GM21825 (cell line): Measurements from ENCODE around the gene TAF11L13.
"Not testable (repeated sequence)": the region's sequence is repeated elsewhere in the genome, so short reads cannot be mapped to it uniquely, and the experiment has no call there.

Source experiments
- ATAC-seq: cut with Tn5 transposase; IDR thresholded peaks from one replicate; pipeline ENCODE4 v1.9.1; 2021; ENCODE audit warnings: mild to moderate bottlenecking, moderate library complexity; ENCODE audit not compliant: unreplicated experiment

The TAF11L13 gene

DNA sequence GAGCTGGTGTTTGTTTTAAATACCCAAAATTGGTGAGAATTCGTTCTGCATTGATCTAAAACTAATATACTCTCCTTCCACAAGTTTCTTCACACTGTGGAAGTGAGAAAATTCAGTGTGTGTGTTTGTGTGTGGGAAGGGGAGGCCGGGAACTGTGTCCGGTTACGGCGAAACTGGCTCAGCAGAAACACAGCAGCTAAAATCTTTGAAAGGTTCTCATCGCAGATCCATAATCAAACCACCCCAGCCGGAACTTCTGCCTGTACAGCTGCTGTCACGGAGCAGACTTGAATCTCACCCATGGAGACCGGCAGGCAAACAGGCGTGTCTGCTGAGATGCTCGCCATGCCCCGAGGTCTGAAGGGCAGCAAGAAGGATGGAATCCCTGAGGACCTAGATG, at the start of gene TAF11L13:
Gene TAF11L13, plus strand, starts transcription at position 301 of the 400 bp plus-strand sequence.
- ATAC-seq: not testable (repeated sequence)

- ATAC-seq: not testable (repeated sequence)
Observed at GRCh38 chr5:17585658-17586057, 46.2 kb upstream of the TAF11L13 start, which contains the start of gene TAF11L7. TSS of gene TAF11L7 (minus strand) at chr5:17585758.

- ATAC-seq: not testable (repeated sequence)
Observed at GRCh38 chr5:17590860-17591259, 41.0 kb upstream of the TAF11L13 start, which contains the start of gene TAF11L8. TSS of gene TAF11L8 (minus strand) at chr5:17590960.

DNA sequence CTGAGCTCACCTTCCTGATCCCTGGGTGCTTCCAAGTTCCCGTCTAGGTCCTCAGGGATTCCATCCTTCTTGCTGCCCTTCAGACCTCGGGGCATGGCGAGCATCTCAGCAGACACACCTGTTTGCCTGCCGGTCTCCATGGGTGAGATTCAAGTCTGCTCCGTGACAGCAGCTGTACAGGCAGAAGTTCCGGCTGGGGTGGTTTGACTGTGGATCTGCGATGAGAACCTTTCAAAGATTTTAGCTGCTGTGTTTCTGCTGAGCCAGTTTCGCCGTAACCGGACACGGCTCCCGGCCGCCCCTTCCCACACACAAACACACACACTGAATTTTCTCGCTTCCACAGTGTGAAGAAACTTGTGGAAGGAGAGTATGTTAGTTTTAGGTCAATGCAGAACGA, 37.6 kb upstream of the TAF11L13 start, which contains the start of gene TAF11L9:
Gene TAF11L9, minus strand, starts transcription at position 140 of the 400 bp plus-strand sequence.
- ATAC-seq: not testable (repeated sequence)

GRCh38 chr5:17597728-17598127, 34.2 kb upstream of the TAF11L13 start, which contains the start of gene TAF11L10:
TSS of gene TAF11L10 (minus strand) at chr5:17597828.
- ATAC-seq: not testable (repeated sequence)

GRCh38 chr5:17603880-17604279, 28.0 kb upstream of the TAF11L13 start, which contains the start of gene TAF11L11:
TSS of gene TAF11L11 (plus strand) at chr5:17604183.
- ATAC-seq: not testable (repeated sequence)

- no peak for ATAC-seq
Observed at GRCh38 chr5:17604951-17605350, 26.9 kb upstream of the TAF11L13 start.

GRCh38 chr5:17607461-17607860, 24.4 kb upstream of the TAF11L13 start:
- ATAC-seq: not testable (repeated sequence)

- not testable (repeated sequence) for ATAC-seq
Observed at GRCh38 chr5:17610092-17610491, 21.8 kb upstream of the TAF11L13 start, which contains the start of gene TAF11L12. TSS of gene TAF11L12 (plus strand) at chr5:17610392.

- ATAC-seq: no peak
Observed at GRCh38 chr5:17614872-17615605, 16.8 kb upstream of the TAF11L13 start.

DNA sequence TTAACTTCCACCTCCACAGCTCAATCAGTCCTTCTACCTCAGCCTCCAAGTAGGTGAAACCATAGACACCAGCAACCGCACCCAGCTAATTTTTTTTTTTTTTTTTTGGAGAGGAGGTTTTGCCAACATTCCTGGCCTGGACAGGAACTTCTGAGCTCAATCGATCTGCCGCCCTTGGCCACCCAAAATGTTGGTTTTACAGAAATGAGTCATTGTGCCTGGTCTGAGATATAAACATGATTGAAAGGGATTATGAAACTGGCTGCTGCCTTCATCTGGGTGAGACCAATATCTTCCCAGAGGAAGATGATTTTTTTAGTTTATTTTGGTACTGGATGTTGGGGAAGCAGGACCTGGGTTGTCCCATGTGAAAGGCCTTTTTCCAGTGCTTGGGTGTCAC, 12.5 kb upstream of the TAF11L13 start:
- ATAC-seq: no peak

DNA sequence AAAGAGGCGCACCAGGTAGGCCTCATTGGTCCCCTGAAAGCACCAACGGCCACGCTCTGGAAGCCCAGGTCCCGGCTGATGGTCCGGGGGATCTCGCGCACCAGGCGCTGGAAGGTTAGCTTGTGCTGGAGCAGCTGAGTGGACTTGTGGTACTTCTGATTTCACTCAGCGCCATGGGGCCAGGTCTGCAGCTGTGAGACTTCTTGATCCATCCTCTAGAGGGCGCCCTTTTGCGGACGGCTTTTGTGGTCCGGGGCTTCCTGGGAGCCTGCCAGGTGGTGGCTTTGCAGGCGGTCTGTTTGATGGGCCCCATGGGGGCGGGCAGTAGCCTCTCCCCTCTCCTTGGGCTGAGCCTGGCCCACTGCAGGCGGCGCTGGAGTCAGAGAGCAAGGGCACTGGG, 11.3 kb upstream of the TAF11L13 start:
- ATAC-seq: no peak

DNA sequence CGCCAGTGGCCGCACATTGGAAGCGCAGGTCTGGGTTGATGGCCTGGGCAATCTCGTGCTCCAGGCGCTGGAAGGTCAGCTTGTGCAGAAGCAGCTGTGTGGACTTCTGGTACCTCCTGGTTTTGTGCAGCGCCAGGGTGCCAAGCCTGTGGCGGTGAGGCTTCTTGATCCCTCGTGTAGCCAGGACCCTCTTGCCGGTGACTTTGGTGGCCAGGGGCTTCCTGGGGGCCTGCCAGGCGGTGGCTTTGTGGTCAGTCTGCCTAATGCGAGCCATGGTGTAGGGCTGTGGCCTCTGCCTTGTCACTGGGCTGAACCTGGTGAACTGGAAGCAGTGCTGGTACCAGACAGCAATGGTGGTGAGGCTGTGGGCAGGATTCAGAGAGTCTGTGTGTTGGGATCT, 6.2 kb upstream of the TAF11L13 start:
- no peak for ATAC-seq

GRCh38 chr5:17634160-17634559, 2.3 kb downstream of the TAF11L13 start, which contains the start of gene TAF11L14:
TSS of gene TAF11L14 (plus strand) at chr5:17634460.
- no peak for ATAC-seq

- ATAC-seq: not testable (repeated sequence)
Observed at GRCh38 chr5:17649232-17649631, 17.3 kb downstream of the TAF11L13 start.

DNA sequence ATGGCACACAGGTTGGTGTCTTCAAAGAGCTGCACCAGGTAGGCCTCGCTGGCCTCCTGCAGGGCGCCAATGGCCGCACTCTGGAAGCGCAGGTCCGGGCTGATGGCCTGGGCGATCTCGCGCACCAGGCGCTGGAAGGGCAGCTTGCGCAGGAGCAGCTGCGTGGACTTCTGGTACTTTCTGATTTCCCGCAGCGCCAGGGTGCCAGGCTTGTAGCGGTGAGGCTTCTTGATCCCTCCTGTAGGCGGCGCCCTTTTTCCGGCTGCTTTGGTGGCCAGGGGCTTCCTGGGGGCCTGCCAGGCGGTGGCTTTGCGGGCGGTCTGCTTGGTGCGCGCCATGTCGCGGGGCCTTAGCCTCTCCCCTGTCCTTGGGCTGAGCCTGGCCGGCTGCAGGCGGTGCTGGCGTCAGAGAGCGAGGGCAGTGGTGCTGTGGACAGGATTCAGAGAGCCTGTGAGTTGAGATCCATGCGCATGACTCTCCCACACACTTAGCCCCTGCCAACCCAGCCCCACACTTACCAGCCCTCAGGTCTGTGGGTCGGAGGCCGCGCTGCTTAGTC, 23.4 kb downstream of the TAF11L13 start:
- not testable (repeated sequence) for ATAC-seq

DNA sequence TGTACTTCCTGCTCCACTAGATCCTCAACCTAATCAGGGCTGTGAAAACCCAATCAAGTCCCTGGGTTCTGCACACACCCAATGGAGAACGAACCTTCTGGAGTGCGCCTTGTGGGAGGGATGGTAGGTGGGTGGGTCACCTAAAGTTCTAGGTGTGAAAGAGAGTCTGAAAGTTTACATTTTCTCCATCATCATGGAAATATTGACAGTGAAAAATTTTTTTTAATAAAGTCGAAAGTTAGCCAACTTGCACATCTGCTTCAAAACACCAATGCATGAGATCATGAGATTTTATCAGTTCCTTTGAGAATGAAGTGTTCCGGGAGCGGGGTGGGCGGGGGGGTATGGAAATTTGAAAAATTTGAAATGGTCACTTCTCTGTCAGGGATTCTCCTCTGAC, 24.0 kb downstream of the TAF11L13 start:
- no peak for ATAC-seq

DNA sequence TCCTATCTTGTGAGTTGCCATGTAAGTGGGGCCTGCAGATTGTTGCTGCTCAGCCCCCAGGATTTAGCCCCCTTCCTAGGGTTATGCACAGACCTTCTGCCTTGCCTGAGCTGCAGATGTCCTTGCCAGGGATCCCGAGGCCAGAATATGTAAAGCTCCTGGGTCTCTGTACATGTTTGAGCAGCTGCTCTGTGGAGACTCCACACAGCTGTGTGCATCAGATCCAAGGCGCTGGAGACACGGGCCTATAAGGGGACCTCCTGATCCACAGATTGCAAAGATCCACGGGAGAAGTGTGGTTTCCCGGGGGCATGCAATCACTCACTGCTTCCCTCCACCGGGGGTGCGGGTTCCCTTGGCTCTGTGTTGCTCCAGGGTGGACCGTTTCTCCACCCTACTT, 31.3 kb downstream of the TAF11L13 start:
- no peak for ATAC-seq

DNA sequence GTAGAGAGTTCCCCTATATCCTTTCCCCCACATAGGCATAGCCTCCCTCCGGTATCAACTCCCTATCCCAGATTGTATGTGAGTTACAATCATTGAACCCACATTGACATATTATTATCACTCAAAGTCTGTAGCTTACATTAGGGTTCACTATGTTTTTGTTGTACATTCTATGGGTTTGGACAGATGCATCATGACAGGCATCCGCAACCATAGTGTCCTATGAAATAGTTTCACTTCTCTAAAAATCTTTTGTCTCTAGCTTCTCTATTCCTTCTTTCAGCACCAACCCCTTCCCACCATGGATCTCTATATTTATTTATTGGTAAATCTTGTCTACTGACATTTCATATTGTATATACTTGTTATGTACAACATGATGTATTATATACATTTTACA, 33.9 kb downstream of the TAF11L13 start:
- ATAC-seq: no peak

GRCh38 chr5:17666726-17667235, 34.9 kb downstream of the TAF11L13 start:
- no peak for ATAC-seq

DNA sequence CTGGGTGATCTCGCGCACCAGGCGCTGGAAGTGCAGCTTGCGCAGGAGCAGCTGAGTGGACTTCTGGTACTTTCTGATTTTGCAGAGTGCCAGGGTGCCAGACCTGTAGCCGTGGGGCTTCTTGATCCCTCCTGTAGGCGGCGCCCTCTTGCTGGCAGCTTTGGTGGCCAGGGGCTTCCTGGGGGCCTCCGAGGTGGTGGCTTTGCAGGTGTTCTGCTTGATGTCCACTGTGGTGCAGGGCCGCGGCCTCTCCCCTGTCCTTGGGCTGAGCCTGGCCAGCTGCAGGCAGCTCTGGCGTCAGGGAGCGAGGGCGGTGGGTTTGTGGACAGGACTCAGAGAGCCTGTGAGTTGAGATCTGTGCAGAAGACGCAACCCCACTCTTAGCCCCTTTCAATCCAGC, 38.5 kb downstream of the TAF11L13 start:
- ATAC-seq: no peak
